BJ (cell line): ENCODE data around the gene ARHGEF2. TPM values are rescaled to one million over a fixed set of nuclear protein-coding genes. Genes with fewer than 3 reads are reported as not detected.
A peak's percentile ranks its signal among the peaks of the same experiment; 100 is the strongest.

Source experiments
- CTCF ChIA-PET: fragments of 350-600 bp; formaldehyde crosslinking; extraction: SDS; loops from one replicate; lab custom pipeline; 2021; ENCODE audit warnings: antibody characterized with exemption, inconsistent platforms; lab: Yijun Ruan, JAX
- POLR2A ChIA-PET: fragments of 300-600 bp; sonication (Branson Sonifier 250); formaldehyde crosslinking; extraction: SDS; loops from one replicate; lab custom pipeline; 2021; ENCODE audit warnings: antibody characterized with exemption; lab: Charles Lee
- DNase-seq: peaks from one replicate; pipeline ENCODE4 v3.0.0-alpha.2; 2011; ENCODE audit warnings: low read depth
- H3K27me3 ChIP-seq: 2 replicates; pipeline ENCODE4 v1.6.0; 2011; ENCODE audit warnings: low read length; ENCODE audit not compliant: control insufficient read depth, insufficient read depth
- H3K36me3 ChIP-seq: 2 replicates; pipeline ENCODE4 v1.5.1; 2011; ENCODE audit warnings: low read length; ENCODE audit not compliant: control insufficient read depth, insufficient read depth
- H3K4me3 ChIP-seq: 2 replicates; pipeline ENCODE4 v1.5.1; 2011; ENCODE audit warnings: low read depth, mild to moderate bottlenecking, control low read depth, low read length
- polyA plus RNA-seq: library from polyadenylated mRNA; depleted of rRNA; stranded (reverse); fragments of >200 nt; gene quantifications from 2 replicates; pipeline ENCODE4 v1.2.3, GENCODE V29; 2011
- TF ChIP-seq, protein P1 (sequence below): IDR thresholded peaks from 2 replicates; pipeline ENCODE4 v1.5.1; 2011; ENCODE audit warnings: low read depth, mild to moderate bottlenecking, control low read depth, inconsistent platforms, low read length, moderate library complexity; ENCODE audit not compliant: insufficient read depth

ARHGEF2 gene
- polyA plus RNA-seq, 1 experiment: 213 TPM

DNA sequence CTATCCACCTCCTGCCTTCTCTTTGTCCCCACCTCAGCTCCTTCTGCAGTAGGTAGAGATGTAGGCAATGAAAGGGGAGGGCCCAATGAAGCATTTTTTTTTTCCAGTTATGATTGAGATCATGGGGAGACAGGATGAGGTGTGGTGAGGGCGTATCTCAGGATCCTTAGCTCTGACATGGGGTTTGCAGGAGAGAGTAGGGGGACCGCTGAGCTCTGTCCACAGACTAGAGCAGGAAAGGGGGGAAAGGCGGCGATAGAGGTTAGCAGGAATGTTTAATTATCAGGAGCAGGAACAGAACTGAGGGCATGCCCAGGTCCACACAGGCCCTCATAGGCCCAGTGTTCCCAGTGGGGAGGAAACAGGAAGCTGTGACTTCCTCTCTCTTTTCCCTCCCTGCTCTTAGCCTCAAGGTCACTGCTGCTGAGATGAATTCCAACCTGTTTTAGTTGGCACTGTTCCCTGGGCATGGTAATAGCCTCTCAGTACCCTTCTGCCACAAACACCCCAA, 37.8 kb downstream of the ARHGEF2 start:
- TF ChIP-seq, protein P1, sequence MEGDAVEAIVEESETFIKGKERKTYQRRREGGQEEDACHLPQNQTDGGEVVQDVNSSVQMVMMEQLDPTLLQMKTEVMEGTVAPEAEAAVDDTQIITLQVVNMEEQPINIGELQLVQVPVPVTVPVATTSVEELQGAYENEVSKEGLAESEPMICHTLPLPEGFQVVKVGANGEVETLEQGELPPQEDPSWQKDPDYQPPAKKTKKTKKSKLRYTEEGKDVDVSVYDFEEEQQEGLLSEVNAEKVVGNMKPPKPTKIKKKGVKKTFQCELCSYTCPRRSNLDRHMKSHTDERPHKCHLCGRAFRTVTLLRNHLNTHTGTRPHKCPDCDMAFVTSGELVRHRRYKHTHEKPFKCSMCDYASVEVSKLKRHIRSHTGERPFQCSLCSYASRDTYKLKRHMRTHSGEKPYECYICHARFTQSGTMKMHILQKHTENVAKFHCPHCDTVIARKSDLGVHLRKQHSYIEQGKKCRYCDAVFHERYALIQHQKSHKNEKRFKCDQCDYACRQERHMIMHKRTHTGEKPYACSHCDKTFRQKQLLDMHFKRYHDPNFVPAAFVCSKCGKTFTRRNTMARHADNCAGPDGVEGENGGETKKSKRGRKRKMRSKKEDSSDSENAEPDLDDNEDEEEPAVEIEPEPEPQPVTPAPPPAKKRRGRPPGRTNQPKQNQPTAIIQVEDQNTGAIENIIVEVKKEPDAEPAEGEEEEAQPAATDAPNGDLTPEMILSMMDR: no peak
- CTCF ChIA-PET: interaction anchor here (0.6 to 4.6 kb wide), 6 partner anchors 28 to 128 kb away, joined by 3 to 57 read pairs (median 4); no protein-coding TSS in a partner anchor
- POLR2A ChIA-PET: interaction anchor here (0.5 kb wide), 1 partner anchor 33 kb away, joined by 5 read pairs; no protein-coding TSS in a partner anchor
- H3K4me3 ChIP-seq: no peak overlapping the region
- H3K36me3 ChIP-seq: no peaks in the 10 kb centered on the region
- no peaks in the 10 kb centered on the region for H3K27me3 ChIP-seq
- DNase-seq: no peak

DNA sequence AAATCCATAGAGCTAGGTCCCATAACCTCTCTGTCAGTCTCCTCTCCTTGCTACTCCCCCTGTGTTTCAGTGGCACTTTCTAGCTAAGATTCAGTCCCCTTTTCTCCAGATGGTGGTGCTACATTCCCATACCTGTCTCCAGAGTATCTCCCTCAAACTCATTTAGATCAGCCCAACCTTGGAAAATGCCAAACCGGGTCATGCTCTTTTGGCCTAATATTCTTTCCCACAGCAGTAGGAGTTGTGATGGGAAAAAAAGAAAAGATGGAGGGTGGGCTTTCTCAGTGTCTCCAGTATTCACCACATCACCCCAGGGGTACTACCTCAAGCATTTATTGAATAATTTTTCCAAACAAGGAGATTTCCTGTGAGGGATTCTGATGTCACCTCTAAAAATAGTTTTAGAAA, 40.1 kb downstream of the ARHGEF2 start:
- DNase-seq: no peak
- 0 out of 2 replicates have a peak, but pooled peaks cover 3% of the 10 kb centered on the region for H3K36me3 ChIP-seq
- TF ChIP-seq, protein P1: peak; percentile 71
- ChIA-PET CTCF (interaction anchor here (0.6 to 4.6 kb wide), 20 partner anchors 10 to 1744 kb away, joined by 3 to 57 read pairs (median 3); no protein-coding TSS in a partner anchor), POLR2A (interaction anchor here (0.9 kb wide), 1 partner anchor 141 kb away, joined by 5 read pairs; no protein-coding TSS in a partner anchor)
- H3K4me3 ChIP-seq: no peak overlapping the region
- no peaks in the 10 kb centered on the region for H3K27me3 ChIP-seq

DNA sequence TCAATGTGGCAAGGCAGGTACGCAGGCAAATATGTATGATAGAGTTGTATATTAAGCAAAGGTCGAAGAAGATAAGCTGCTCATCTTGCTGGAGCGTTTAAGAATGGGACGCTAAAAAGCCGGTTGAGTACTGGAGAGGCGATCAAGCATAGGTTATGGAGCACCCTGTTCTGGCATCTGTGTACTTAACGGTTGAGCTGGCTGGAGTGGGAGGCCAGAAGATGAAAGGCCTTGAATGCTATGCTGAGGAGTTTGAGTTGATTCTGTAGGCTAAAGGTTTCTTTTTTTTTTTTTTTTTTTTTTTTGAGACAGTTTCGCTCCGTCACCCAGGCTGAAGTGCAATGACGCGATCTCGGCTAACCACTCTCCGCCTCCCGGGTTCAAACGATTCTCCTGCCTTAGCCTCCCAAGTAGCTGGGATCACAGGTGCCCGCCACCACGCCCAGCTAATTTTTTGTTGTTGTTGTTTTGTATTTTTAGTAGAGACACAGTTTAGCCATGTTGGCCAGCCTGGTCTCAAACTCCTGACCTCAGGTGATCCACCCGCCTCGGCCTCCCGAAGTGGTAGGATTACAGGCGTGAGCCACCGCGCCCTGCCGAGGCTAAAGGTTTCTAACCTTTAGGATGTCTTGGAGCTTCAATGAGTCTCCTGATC, 43.3 kb downstream of the ARHGEF2 start:
- no peak for DNase-seq
- TF ChIP-seq, protein P1: no peak
- peaks cover 5% of the 10 kb centered on the region for H3K36me3 ChIP-seq
- no peaks in the 10 kb centered on the region for H3K27me3 ChIP-seq
- POLR2A ChIA-PET: interaction anchor here (0.6 kb wide), 1 partner anchor 147 kb away, joined by 3 read pairs; no protein-coding TSS in a partner anchor
- peak overlapping the region; percentile 85 for H3K4me3 ChIP-seq
- CTCF ChIA-PET: interaction anchor here (0.6 to 6.5 kb wide), 5 partner anchors 18 to 131 kb away, joined by 3 to 34 read pairs (median 5); partner anchors contain the start of gene ARHGEF2

DNA sequence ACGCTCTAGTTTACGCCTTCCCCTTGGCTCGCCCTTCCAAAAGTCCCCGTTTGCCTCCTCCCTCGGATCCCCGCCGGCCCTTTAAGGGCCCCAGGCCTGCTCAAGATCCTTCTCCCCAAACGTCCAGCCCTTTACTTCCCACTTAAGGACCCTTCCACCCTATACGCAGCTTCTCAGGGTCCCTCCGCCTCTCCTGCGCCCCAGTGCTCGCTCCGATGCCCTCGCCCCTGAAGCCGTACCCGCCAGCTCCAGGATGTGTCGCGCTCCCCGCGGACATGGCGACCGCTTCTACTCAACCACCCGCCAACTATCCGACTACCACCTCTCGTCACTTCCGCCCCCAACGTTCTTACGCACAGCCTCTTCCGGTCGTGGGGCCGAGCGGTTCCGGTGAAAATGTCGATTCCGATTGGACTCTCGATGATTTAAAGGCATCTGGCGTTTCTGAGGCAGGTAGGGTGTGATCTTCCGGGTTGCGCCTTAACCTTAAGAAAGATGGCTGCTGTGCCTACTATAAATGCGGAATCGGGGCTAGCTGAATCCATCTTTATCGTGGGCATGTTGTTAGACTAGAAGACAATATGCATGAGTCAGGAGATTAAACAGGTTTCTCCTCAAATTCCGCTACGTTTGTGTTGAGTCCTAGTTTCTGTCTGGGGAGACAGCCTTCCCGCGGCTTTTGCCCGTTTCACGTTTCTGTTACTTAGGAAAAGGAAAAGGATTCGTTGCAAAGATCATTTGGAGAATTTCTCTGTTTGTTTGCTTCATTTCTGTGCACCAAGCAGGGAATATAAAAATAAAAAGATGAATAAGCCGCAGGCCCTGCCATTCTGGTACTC, 44.0 kb downstream of the ARHGEF2 start, which contains the start of gene KHDC4:
Gene KHDC4, minus strand, starts transcription at position 317 of the 839 bp plus-strand sequence. Its CDS starts 40 bp downstream, at position 277.
- ChIA-PET POLR2A (interaction anchor here (0.6 to 1.1 kb wide), 7 partner anchors 17 to 200 kb away, joined by 3 to 9 read pairs (median 3); partner anchors contain the start of gene SYT11), CTCF (interaction anchor here (0.6 to 6.5 kb wide), 7 partner anchors 10 to 137 kb away, joined by 3 to 34 read pairs (median 5); partner anchors contain the start of gene ARHGEF2)
- Histone ChIP-seq H3K36me3 (peaks cover 7% of the 10 kb centered on the region), H3K4me3 (peak within 1 kb of the TSS; percentile 85), H3K27me3 (no peaks in the 10 kb centered on the region)
- DNase-seq: peak; percentile 98
- TF ChIP-seq, protein P1: peak; percentile 29; the same call in 1 of the 2 replicates
